Measurements from ENCODE around the gene STEAP2.

DNA sequence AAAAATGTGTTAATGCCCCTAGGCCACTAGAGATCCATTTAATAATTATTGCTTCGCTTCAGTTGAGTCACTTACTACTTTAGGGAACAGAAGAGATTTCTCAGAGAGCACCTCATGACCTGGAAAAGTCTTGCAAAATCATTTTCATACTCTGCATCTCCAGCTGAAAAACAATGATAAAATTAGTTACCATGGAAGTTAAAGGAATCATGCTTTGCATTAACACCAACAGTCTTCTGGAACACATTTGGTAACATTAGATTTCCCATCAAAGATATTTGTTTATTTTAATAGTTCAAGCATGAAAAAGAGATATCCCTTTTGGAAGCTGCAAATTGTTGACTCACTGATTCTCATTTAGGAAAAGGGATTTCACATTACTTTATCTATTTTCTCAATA is 1.8 kb upstream of the STEAP2 start:
- TF ChIP-seq, protein P1, sequence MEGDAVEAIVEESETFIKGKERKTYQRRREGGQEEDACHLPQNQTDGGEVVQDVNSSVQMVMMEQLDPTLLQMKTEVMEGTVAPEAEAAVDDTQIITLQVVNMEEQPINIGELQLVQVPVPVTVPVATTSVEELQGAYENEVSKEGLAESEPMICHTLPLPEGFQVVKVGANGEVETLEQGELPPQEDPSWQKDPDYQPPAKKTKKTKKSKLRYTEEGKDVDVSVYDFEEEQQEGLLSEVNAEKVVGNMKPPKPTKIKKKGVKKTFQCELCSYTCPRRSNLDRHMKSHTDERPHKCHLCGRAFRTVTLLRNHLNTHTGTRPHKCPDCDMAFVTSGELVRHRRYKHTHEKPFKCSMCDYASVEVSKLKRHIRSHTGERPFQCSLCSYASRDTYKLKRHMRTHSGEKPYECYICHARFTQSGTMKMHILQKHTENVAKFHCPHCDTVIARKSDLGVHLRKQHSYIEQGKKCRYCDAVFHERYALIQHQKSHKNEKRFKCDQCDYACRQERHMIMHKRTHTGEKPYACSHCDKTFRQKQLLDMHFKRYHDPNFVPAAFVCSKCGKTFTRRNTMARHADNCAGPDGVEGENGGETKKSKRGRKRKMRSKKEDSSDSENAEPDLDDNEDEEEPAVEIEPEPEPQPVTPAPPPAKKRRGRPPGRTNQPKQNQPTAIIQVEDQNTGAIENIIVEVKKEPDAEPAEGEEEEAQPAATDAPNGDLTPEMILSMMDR (conservative IDR thresholded peaks at IDR 0.05; ENCODE audit: low read length), result no peak
- no peak for TF ChIP-seq EZH2phosphoT487 (IDR thresholded peaks at IDR 0.05; ENCODE audit: borderline replicate concordance, low read depth, low read length)
